HEK293 (cell line): ENCODE results near the gene ZNF488.

Experiments
- CTCF ChIA-PET: fragments of 350-600 bp; formaldehyde crosslinking; extraction: SDS; loops from one replicate; lab custom pipeline; 2021; ENCODE audit warnings: antibody characterized with exemption; lab: Yijun Ruan, JAX
- POLR2A ChIA-PET: fragments of 300-600 bp; formaldehyde crosslinking; extraction: SDS; loops from one replicate; lab custom pipeline; 2020; ENCODE audit warnings: antibody characterized with exemption, inconsistent platforms; lab: Yijun Ruan, JAX
- H3K27ac ChIP-seq: fragments of 200-500 bp; sonication (Bioruptor generic); 2 replicates; pipeline ENCODE4 v1.5.1; 2014; ENCODE audit warnings: low read depth, low read length, control low read depth, inconsistent platforms; ENCODE audit errors: extremely low read depth
- H3K36me3 ChIP-seq, 2 experiments: fragments of 200-500 bp in 1 of 2; sonication (Bioruptor generic) in 1 of 2; 1 replicate in 1 of 2; 2 replicates in 1 of 2; pipeline ENCODE4 v1.5.1; 2014 to 2017; ENCODE audit warnings: inconsistent platforms in 2 of 2, low read length in 2 of 2; ENCODE audit not compliant: control insufficient read depth in 2 of 2, insufficient read depth in 1 of 2
- H3K4me1 ChIP-seq: fragments of 200-500 bp; sonication (Bioruptor generic); 2 replicates; pipeline ENCODE4 v1.5.1; 2014; ENCODE audit warnings: mild to moderate bottlenecking, low read length, inconsistent platforms; ENCODE audit not compliant: control insufficient read depth, insufficient read depth
- H3K4me3 ChIP-seq: 2 replicates; pipeline ENCODE4 v1.5.1; 2011; ENCODE audit warnings: low read depth, mild to moderate bottlenecking, control low read depth, low read length, moderate library complexity
- H3K9me3 ChIP-seq: fragments of 200-500 bp; sonication (Bioruptor generic); 2 replicates; pipeline ENCODE4 v1.5.1; 2014; ENCODE audit warnings: low read depth, low read length, inconsistent platforms; ENCODE audit not compliant: control insufficient read depth, insufficient read depth
- GLI2 ChIP-seq: fragments of 450-650 bp; formaldehyde crosslinking; IDR thresholded peaks from 2 replicates; pipeline ENCODE4; 2017; ENCODE audit warnings: missing biosample characterization, missing genetic modification characterization, low read depth, borderline replicate concordance
- ZFP37 ChIP-seq: fragments of 450-650 bp; formaldehyde crosslinking; IDR thresholded peaks from 2 replicates; pipeline ENCODE4 v1.5.1; 2016; ENCODE audit warnings: missing biosample characterization, missing genetic modification characterization
- ZNF112 ChIP-seq: fragments of 450-650 bp; formaldehyde crosslinking; IDR thresholded peaks from 2 replicates; pipeline ENCODE4 v1.5.0; 2017; ENCODE audit warnings: missing biosample characterization, missing genetic modification characterization
- ZNF324 ChIP-seq: fragments of 450-650 bp; formaldehyde crosslinking; IDR thresholded peaks from 2 replicates; pipeline ENCODE4 v1.5.1; 2016; ENCODE audit warnings: missing biosample characterization, missing genetic modification characterization
- ZNF37A ChIP-seq: fragments of 450-650 bp; IDR thresholded peaks from 2 replicates; pipeline ENCODE4 v1.5.1; 2018; ENCODE audit warnings: missing biosample characterization, missing genetic modification characterization
- ZNF404 ChIP-seq: fragments of 450-650 bp; formaldehyde crosslinking; IDR thresholded peaks from 2 replicates; pipeline ENCODE4 v1.5.1; 2017; ENCODE audit warnings: missing biosample characterization, missing genetic modification characterization
- ZNF449 ChIP-seq: fragments of 450-650 bp; formaldehyde crosslinking; IDR thresholded peaks from 2 replicates; pipeline ENCODE4 v1.5.1; 2017; ENCODE audit warnings: missing biosample characterization, mild to moderate bottlenecking, missing genetic modification characterization, moderate library complexity
- ZNF600 ChIP-seq: fragments of 450-650 bp; formaldehyde crosslinking; IDR thresholded peaks from 2 replicates; pipeline ENCODE4 v1.5.1; 2016; ENCODE audit warnings: missing biosample characterization, missing genetic modification characterization
- ZSCAN18 ChIP-seq: fragments of 450-650 bp; formaldehyde crosslinking; IDR thresholded peaks from 2 replicates; pipeline ENCODE4 v1.5.1; 2016; ENCODE audit warnings: missing biosample characterization, missing genetic modification characterization
- ZSCAN30 ChIP-seq: fragments of 450-650 bp; IDR thresholded peaks from 2 replicates; pipeline ENCODE4 v1.5.1; 2018; ENCODE audit warnings: missing biosample characterization, mild to moderate bottlenecking, missing genetic modification characterization, moderate library complexity
- ZXDB ChIP-seq: fragments of 450-650 bp; formaldehyde crosslinking; IDR thresholded peaks from 2 replicates; pipeline ENCODE4 v1.5.1; 2016; ENCODE audit warnings: missing biosample characterization, missing genetic modification characterization
- TF ChIP-seq, protein P1 (sequence below): fragments of 450-650 bp; formaldehyde crosslinking; IDR thresholded peaks from 2 replicates; pipeline ENCODE4 v1.5.1; 2016; ENCODE audit warnings: missing biosample characterization, missing genetic modification characterization
- TF ChIP-seq, protein P2 (sequence below): fragments of 450-650 bp; formaldehyde crosslinking; conservative IDR thresholded peaks from 2 replicates; pipeline ENCODE4 v1.5.1; 2016; ENCODE audit warnings: low read depth, missing biosample characterization, missing genetic modification characterization

ZNF488 gene

GRCh38 chr10:47339186-47339735 lies 44.8 kb downstream of the ZNF488 start:
- H3K4me3 ChIP-seq, result no peak overlapping the region
- CTCF ChIA-PET, result interaction anchor here (0.7 to 2.3 kb wide), 7 partner anchors 9 to 291 kb away, joined by 3 to 10 read pairs (median 4); partner anchors contain the start of gene RBP3

More at GRCh38 chr10:47339186-47339735, 44.8 kb downstream of the ZNF488 start:
- TF ChIP-seq ZXDB (no peak), ZNF37A (no peak), ZNF600 (tag by site-specific recombination) (no peak), ZNF112 (no peak), GLI2 (tag by site-specific recombination) (no peak), ZSCAN18 (no peak), ZNF449 (tag by site-specific recombination) (no peak), ZNF324 (tag by site-specific recombination) (no peak), ZNF404 (no peak), ZSCAN30 (no peak), ZFP37 (tag by site-specific recombination) (no peak)
- TF ChIP-seq, protein P1, sequence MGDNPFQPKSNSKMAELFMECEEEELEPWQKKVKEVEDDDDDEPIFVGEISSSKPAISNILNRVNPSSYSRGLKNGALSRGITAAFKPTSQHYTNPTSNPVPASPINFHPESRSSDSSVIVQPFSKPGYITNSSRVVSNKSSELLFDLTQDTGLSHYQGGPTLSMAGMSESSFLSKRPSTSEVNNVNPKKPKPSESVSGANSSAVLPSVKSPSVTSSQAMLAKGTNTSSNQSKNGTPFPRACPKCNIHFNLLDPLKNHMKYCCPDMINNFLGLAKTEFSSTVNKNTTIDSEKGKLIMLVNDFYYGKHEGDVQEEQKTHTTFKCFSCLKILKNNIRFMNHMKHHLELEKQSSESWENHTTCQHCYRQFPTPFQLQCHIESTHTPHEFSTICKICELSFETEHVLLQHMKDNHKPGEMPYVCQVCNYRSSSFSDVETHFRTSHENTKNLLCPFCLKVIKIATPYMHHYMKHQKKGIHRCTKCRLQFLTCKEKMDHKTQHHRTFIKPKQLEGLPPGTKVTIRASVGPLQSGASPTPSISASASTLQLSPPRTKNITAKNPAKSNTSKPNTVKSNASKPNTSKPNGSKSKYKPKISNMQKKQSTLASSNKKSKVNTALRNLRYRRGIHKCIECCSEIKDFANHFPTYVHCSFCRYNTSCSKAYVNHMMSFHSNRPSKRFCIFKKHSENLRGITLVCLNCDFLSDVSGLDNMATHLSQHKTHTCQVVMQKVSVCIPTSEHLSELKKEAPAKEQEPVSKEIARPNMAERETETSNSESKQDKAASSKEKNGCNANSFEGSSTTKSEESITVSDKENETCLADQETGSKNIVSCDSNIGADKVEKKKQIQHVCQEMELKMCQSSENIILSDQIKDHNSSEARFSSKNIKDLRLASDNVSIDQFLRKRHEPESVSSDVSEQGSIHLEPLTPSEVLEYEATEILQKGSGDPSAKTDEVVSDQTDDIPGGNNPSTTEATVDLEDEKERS, result no peak
- TF ChIP-seq, protein P2, sequence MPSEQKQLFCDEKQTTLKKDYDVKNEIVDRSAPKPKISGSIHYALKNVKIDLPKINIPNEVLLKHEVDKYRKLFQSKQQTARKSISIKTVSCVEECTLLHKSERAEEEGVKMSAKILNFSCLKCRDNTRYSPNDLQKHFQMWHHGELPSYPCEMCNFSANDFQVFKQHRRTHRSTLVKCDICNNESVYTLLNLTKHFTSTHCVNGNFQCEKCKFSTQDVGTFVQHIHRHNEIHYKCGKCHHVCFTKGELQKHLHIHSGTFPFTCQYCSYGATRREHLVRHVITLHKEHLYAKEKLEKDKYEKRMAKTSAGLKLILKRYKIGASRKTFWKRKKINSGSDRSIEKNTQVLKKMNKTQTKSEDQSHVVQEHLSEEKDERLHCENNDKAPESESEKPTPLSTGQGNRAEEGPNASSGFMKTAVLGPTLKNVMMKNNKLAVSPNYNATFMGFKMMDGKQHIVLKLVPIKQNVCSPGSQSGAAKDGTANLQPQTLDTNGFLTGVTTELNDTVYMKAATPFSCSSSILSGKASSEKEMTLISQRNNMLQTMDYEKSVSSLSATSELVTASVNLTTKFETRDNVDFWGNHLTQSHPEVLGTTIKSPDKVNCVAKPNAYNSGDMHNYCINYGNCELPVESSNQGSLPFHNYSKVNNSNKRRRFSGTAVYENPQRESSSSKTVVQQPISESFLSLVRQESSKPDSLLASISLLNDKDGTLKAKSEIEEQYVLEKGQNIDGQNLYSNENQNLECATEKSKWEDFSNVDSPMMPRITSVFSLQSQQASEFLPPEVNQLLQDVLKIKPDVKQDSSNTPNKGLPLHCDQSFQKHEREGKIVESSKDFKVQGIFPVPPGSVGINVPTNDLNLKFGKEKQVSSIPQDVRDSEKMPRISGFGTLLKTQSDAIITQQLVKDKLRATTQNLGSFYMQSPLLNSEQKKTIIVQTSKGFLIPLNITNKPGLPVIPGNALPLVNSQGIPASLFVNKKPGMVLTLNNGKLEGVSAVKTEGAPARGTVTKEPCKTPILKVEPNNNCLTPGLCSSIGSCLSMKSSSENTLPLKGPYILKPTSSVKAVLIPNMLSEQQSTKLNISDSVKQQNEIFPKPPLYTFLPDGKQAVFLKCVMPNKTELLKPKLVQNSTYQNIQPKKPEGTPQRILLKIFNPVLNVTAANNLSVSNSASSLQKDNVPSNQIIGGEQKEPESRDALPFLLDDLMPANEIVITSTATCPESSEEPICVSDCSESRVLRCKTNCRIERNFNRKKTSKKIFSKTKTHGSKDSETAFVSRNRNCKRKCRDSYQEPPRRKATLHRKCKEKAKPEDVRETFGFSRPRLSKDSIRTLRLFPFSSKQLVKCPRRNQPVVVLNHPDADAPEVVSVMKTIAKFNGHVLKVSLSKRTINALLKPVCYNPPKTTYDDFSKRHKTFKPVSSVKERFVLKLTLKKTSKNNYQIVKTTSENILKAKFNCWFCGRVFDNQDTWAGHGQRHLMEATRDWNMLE (tag by site-specific recombination), result no peak
- H3K27ac ChIP-seq, result no peak overlapping the region
- H3K9me3 ChIP-seq, result no peaks in the 10 kb centered on the region
- H3K36me3 ChIP-seq, result no peaks in the 10 kb centered on the region
- POLR2A ChIA-PET, result no interaction called here
- H3K4me1 ChIP-seq, result no peaks in the 10 kb centered on the region
